ENCODE results near the gene TUBA1B.
A peak's percentile ranks its signal among the peaks of the same experiment; 100 is the strongest.

Gene TUBA1B

GRCh38 chr12:49092086-49092815 lies 38.9 kb downstream of the TUBA1B start:
- POLR2A ChIA-PET: interaction anchor here (0.6 to 1.6 kb wide), 7 partner anchors 9 to 143 kb away, joined by 3 to 18 read pairs (median 4); partner anchors contain the start of genes RHEBL1 and TUBA1B
- peak; percentile 58 for DNase-seq (ENCODE audit: extremely low spot score)
- TF ChIP-seq HDGF (IDR thresholded peaks at IDR 0.05; ENCODE audit: borderline replicate concordance) (no peak), LEF1 (IDR thresholded peaks at IDR 0.05; ENCODE audit: borderline replicate concordance) (no peak), PKNOX1 (IDR thresholded peaks at IDR 0.05) (no peak), TARDBP (IDR thresholded peaks at IDR 0.05) (no peak), FOXA1 (IDR thresholded peaks at IDR 0.05) (no peak), CTBP1 (IDR thresholded peaks at IDR 0.05; ENCODE audit: borderline replicate concordance) (no peak)
- CTCF ChIA-PET: interaction anchor here (0.6 to 2.2 kb wide), 11 partner anchors 8 to 171 kb away, joined by 3 to 28 read pairs (median 4); partner anchors contain the start of genes LMBR1L and RHEBL1

GRCh38 chr12:49091836-49092085 lies 39.4 kb downstream of the TUBA1B start:
- ChIA-PET POLR2A (interaction anchor here (0.6 to 1.6 kb wide), 6 partner anchors 10 to 144 kb away, joined by 3 to 18 read pairs (median 5); partner anchors contain the start of genes RHEBL1 and TUBA1B), CTCF (interaction anchor here (0.8 to 2.2 kb wide), 6 partner anchors 8 to 132 kb away, joined by 3 to 28 read pairs (median 6); partner anchors contain the start of genes LMBR1L and RHEBL1)
- TF ChIP-seq LEF1 (IDR thresholded peaks at IDR 0.05; ENCODE audit: borderline replicate concordance) (no peak), CTBP1 (IDR thresholded peaks at IDR 0.05; ENCODE audit: borderline replicate concordance) (no peak), ARNT (IDR thresholded peaks at IDR 0.05) (no peak), L3MBTL2 (conservative IDR thresholded peaks at IDR 0.05) (no peak), BHLHE40 (IDR thresholded peaks at IDR 0.05; ENCODE audit: borderline replicate concordance) (no peak), SUZ12 (IDR thresholded peaks at IDR 0.05) (no peak), ELF4 (IDR thresholded peaks at IDR 0.05) (no peak), HDGF (IDR thresholded peaks at IDR 0.05; ENCODE audit: borderline replicate concordance) (no peak), PKNOX1 (IDR thresholded peaks at IDR 0.05) (no peak), ZNF384 (IDR thresholded peaks at IDR 0.05) (no peak), FOXA1 (IDR thresholded peaks at IDR 0.05) (no peak)
- DNase-seq (ENCODE audit: extremely low spot score): no peak

- ChIA-PET POLR2A (interaction anchor here (1.2 to 1.6 kb wide), 4 partner anchors 10 to 40 kb away, joined by 4 to 18 read pairs (median 6); partner anchors contain the start of genes RHEBL1 and TUBA1B), CTCF (interaction anchor here (0.9 to 2.2 kb wide), 5 partner anchors 9 to 38 kb away, joined by 3 to 28 read pairs (median 8); partner anchors contain the start of genes LMBR1L and RHEBL1)
- DNase-seq (ENCODE audit: extremely low spot score): no peak
- no peak for TF ChIP-seq FOXM1 (IDR thresholded peaks at IDR 0.05; ENCODE audit: borderline replicate concordance)
- no peak for TF ChIP-seq LEF1 (IDR thresholded peaks at IDR 0.05; ENCODE audit: borderline replicate concordance)
- no peak for TF ChIP-seq FOXK2 (IDR thresholded peaks at IDR 0.05)
- no peak for TF ChIP-seq SP1 (IDR thresholded peaks at IDR 0.05)
- no peak for TF ChIP-seq ZNF384 (IDR thresholded peaks at IDR 0.05)
- TF ChIP-seq L3MBTL2 (conservative IDR thresholded peaks at IDR 0.05): no peak
- no peak for TF ChIP-seq FOXA1 (IDR thresholded peaks at IDR 0.05)
- no peak for TF ChIP-seq CTBP1 (IDR thresholded peaks at IDR 0.05; ENCODE audit: borderline replicate concordance)
- no peak for TF ChIP-seq BHLHE40 (IDR thresholded peaks at IDR 0.05; ENCODE audit: borderline replicate concordance)
- no peak for TF ChIP-seq PKNOX1 (IDR thresholded peaks at IDR 0.05)
- no peak for TF ChIP-seq ELF4 (IDR thresholded peaks at IDR 0.05)
- no peak for TF ChIP-seq ARNT (IDR thresholded peaks at IDR 0.05)
- TF ChIP-seq NFRKB (IDR thresholded peaks at IDR 0.05): no peak
- no peak for TF ChIP-seq HDGF (IDR thresholded peaks at IDR 0.05; ENCODE audit: borderline replicate concordance)
- no peak for TF ChIP-seq TARDBP (IDR thresholded peaks at IDR 0.05)
- TF ChIP-seq SUZ12 (IDR thresholded peaks at IDR 0.05): no peak
These were observed 39.9 kb downstream of the TUBA1B start for GRCh38 chr12:49091056-49091835.

- DNase-seq (ENCODE audit: extremely low spot score): no peak
- POLR2A ChIA-PET: interaction anchor here (2.2 kb wide), 2 partner anchors 26 to 41 kb away, joined by 9 to 28 read pairs; partner anchors contain the start of gene TUBA1B
- CTCF ChIA-PET: interaction anchor here (0.6 to 3.2 kb wide), 4 partner anchors 10 to 20 kb away, joined by 3 to 35 read pairs (median 16); partner anchors contain the start of gene LMBR1L
- no peak for TF ChIP-seq ARNT (IDR thresholded peaks at IDR 0.05)
- no peak for TF ChIP-seq HDGF (IDR thresholded peaks at IDR 0.05; ENCODE audit: borderline replicate concordance)
- no peak for TF ChIP-seq TARDBP (IDR thresholded peaks at IDR 0.05)
- TF ChIP-seq NFRKB (IDR thresholded peaks at IDR 0.05): no peak
- TF ChIP-seq FOXA1 (IDR thresholded peaks at IDR 0.05): no peak
- TF ChIP-seq LEF1 (IDR thresholded peaks at IDR 0.05; ENCODE audit: borderline replicate concordance): no peak
- TF ChIP-seq SUZ12 (IDR thresholded peaks at IDR 0.05): no peak
- no peak for TF ChIP-seq ZNF384 (IDR thresholded peaks at IDR 0.05)
- no peak for TF ChIP-seq ELF4 (IDR thresholded peaks at IDR 0.05)
- TF ChIP-seq L3MBTL2 (conservative IDR thresholded peaks at IDR 0.05): no peak
- no peak for TF ChIP-seq SP1 (IDR thresholded peaks at IDR 0.05)
- no peak for TF ChIP-seq FOXK2 (IDR thresholded peaks at IDR 0.05)
- TF ChIP-seq BHLHE40 (IDR thresholded peaks at IDR 0.05; ENCODE audit: borderline replicate concordance): no peak
- no peak for TF ChIP-seq CTBP1 (IDR thresholded peaks at IDR 0.05; ENCODE audit: borderline replicate concordance)
These were observed 41.1 kb downstream of the TUBA1B start for GRCh38 chr12:49089821-49090773.

Measured in HEK293T (cell line).